Stimulated activated CD4-positive, alpha-beta T cell treated with anti-CD3 and anti-CD28 coated beads, TNF-alpha, amount 100 ng/mL, for 48 hours (primary cell): ENCODE measurements around the gene MED22.
"Not testable (repeated sequence)": the region's sequence is repeated elsewhere in the genome, so short reads cannot be mapped to it uniquely, and the experiment has no call there.

Experiments
- DNase-seq, 3 donors: peaks; one replicate each; pipeline ENCODE4 v3.0.0-alpha.2; 2020; ENCODE audit warnings: low read depth in 3 of 3

The MED22 gene

GRCh38 chr9:133335924-133336811 is 11.8 kb downstream of the MED22 start, which contains the start of gene SURF6:
SURF6 (minus strand) TSS chr9:133336188; CDS start chr9:133336132, 56 bp downstream.
- peak; percentile 88 to 91 (median 91) for DNase-seq

- DNase-seq = not testable (repeated sequence)
These were observed 13.0 kb downstream of the MED22 start for GRCh38 chr9:133334888-133335287.

DNA sequence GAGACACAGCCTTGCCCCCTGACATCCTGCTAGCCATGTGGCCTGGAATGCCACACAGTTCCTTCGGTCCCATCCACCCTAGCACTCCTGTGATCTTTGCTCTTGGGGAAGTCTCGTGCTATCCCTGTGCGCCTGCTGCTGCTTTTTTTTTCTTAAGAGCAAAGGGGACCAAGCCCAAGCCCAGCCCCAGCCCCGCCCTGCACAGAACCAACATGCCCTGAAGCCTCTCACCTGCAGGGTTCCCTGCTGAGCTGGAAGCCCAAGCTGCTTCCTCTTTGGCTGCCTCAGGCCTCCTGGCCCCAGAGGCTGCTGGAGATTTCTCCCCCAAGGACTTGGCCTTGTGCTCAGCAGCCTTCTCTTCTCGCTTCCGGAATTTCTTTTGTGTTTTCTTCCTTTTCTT is 13.8 kb downstream of the MED22 start:
- no peak for DNase-seq

- no peak for DNase-seq
These were observed 14.4 kb downstream of the MED22 start for GRCh38 chr9:133333566-133333965.

DNA sequence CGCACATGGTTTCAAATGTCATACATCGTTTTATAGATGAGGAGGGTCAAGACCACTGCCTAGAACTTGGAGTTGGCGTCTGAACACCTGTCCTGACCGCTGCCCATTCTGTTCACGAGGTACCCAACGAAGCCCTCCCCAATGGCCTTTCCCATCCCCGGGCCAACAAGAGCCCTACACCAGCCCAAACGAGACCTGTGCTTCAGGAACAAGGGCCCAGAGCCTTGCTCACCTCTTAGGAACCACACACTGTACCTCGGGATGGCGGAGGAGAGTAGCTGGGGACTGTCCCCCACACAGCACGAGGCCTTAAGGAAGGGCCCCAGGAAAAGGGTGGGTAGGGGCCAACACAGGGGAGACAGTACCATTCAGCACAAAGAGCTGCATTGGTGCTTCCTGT is 14.9 kb downstream of the MED22 start:
- DNase-seq = no peak

GRCh38 chr9:133332381-133332730 is 15.6 kb downstream of the MED22 start:
- DNase-seq = no peak

DNA sequence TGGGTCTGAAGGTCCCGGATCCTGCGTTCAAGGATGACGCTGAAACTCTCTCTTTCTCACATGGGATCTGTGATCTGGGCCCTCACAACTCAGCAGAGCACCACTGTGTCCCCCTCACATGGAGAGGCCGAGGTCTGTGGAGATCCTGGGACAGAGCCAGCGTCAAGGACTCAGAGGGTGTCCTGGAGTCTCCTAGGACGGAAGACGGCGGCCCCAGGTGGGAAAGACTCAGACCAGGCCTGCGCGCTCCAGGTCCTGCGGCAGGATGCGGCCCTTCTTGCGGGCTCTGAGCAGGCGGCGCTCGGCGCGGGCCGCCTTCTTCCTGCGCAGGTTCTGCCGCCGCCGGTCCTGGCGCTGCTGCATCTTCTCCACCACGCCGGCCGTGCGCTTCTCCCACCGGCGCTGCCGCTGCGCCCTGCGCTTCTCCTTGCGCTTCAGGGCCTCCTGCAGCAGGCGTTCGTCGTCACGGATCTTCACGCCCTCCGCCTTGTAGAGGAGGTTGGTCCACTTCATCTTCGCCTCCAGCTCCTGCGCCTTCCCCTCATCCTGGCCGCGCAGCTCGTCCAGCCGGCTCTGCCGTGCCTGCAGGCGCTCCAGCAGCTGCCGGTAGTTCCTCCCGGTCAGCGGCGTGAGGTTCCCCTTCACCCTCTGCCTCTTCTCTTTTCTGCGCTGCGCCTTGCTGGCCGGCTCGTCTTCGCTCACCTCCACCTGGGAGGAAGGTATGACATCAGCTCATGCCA is 16.1 kb downstream of the MED22 start:
- DNase-seq = no peak

GRCh38 chr9:133331221-133331620 is 16.7 kb downstream of the MED22 start:
- DNase-seq = no peak

GRCh38 chr9:133329306-133330156 is 18.4 kb downstream of the MED22 start:
- DNase-seq = not testable (repeated sequence)

GRCh38 chr9:133327834-133328484 is 20.0 kb downstream of the MED22 start:
- DNase-seq = no peak

DNA sequence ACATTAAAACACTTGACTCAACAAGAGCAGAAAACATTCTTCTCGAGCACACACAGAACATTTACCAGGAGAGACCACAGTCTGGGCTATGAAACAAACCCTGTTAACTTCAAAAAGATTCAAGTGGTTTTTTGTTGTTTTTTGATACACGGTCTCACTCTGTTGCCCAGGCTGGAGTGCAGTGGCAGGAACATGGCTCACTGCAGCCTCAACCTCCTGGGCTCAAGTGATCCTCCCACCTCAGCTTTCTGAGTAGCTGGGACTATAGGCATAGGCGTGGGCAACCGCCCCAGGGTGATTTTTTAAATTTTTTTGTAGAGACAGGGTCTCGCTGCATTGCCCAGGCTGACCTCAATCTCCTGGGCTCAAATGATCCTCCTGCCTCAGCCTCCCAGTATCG is 20.9 kb downstream of the MED22 start:
- DNase-seq = not testable (repeated sequence)

DNA sequence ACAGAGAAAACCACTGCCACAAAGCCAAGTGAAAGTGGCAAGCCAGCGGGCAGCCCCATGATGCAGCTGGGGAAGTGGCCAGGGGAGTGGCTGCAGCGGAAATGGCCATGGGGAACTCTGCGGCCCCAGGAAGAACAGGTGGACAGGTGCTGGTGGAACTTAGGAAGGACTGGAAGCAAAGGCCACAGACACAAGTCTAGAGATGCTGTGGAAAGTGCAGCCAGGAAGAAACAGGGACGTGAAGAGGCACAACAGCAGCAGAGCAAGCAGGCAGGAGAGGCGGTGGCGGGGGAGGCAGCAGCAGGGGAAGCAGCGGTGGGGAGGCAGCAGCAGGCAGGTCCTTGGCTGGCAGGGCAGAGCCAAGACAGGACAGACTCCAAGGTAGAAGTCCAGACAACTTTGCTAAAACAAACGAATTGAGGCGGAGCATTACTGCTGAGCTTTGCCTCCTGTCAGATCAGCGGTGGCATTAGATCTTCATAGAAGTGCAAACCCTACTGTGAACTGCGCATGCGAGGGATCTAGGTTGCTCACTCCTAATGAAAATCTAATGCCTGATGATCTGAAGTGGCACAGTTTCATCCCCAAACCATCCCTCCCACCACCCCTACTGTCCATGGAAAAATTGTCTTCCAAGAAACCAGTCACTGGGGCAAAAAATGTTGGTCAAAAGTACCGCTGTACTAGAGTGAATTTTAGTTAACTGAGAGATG is 23.8 kb downstream of the MED22 start:
- DNase-seq = no peak

DNA sequence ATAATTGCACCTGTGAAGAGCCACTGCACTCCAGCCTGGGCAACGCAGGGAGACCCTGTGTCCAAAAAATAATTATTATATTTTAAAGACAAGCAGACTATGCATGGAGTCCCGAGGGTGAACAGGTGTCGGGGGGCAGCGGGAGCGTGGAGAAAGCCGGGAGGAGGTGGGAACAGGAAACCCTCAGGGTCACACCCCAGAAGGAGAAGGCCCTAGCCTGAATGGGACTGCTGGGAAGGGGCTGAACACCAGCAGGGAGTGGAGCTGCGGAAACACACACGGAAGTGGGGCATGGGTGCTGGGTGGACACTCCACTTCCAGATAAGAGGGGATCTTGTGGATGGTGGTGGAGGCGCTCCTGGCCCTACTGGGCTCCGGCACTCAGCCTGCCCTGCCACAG is 24.7 kb downstream of the MED22 start:
- DNase-seq = no peak

GRCh38 chr9:133322701-133323100 is 25.2 kb downstream of the MED22 start:
- DNase-seq = no peak

- no peak for DNase-seq
These were observed 26.5 kb downstream of the MED22 start for GRCh38 chr9:133321411-133321935.

DNA sequence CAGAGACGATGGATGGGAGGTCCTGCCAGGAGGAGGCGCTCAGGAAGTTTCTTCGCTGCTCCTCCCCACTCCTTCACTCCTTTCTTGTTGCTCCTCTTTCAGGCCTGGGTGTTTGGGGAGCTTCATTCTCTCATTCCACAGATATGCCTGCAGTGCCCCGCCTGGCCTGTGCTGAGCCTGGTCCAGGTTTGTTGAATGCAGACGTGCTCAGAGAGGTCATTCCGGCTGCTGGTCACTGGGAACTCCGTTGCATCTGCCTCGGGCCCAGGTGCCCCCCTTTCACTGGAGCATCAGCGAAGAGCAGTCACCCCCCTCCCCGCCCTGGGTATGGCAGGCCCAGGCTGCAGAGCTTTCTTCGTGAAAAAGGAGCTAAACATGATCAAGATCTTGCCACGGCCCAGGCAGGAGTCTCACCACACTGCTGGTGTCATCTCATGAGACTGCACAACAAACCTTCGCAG is 27.5 kb downstream of the MED22 start:
- no peak for DNase-seq

GRCh38 chr9:133317551-133317950 is 30.4 kb downstream of the MED22 start:
- not testable (repeated sequence) for DNase-seq

DNA sequence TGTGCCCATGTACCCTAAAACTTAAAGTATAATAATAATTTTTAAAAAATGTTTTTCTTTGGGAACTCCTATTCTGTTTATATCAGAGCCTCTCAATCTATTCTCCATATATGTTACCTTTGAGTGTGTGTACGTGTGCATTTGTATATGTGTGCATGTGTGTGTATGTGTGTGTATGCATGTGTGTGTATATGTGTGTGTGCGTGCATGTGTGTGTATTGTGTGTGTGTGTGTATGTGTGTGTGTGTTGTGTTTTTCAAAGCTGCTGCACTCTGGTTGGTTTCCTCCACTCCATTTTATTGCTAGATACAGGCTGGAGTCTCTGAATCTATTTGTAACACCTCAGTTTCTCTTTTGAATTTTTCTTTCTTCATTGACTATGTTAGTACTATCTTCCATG is 31.9 kb downstream of the MED22 start:
- DNase-seq = no peak

DNA sequence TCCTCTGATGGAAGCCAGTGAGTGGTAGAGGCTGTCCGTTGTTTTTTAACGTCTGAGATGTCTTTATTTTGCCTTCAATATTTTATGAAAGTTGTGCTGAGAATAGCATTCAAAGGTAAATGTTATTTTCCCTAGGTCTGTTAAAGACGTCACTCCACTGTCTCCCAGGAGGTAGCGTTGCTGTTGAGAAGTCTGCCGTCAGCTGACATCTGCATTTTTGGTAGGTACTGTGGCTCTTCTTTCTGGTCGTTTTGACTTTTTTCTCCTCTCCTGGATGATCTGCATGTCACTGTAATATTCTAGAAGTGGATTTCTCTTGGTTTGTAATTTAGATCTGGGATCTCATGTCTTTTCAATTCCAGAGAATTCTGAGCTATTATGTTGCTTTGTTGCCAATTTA is 38.3 kb downstream of the MED22 start:
- DNase-seq = no peak

- DNase-seq = no peak
These were observed 40.6 kb downstream of the MED22 start for GRCh38 chr9:133307301-133307700.
